NCI-H146 treated with DMSO at 0.1 percent for 48 hours (cell line): ENCODE data around the gene SPTLC2.
"Not testable (repeated sequence)": the region's sequence is repeated elsewhere in the genome, so short reads cannot be mapped to it uniquely, and the experiment has no call there.

Source experiments
- DNase-seq: peaks from one replicate; lab custom pipeline; 2025; ENCODE audit not compliant: unreplicated experiment; lab: John Stamatoyannopoulos, UW

Gene SPTLC2

DNA sequence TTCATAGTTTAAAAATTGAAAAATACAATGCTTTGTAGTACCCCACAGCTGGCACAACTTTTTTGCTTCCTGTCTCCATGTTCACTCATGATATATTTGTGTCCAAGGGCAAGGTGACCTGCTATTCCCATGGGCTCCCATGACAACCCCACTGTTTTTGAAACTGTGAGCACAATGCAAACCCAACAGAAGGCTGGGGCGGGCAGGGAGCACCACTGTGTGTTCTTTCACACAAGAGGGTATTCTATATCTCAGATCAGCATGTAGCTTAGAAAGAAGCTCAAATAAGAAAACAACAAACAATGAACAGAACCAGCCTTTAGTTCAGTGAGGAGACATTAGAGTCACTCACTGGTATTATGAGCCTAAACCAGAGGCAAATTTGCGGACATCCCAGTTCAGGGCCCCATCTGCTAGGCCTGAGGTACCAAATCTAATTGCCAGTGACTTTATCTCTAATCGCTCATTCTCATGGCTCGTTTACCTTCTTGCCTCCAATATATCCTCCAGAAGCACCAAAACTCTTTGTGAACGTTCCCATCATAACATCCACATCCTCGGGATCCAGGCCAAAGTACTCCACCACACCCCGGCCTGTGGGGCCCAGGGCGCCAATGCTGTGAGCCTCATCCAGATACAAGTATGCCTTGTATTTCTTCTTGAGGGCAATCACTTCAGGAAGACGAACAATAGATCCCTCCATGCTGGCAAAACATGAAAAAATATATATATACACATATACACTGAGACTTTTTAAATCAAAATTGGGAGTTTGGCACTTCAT, 61.4 kb downstream of the SPTLC2 start:
- no peak for DNase-seq

DNA sequence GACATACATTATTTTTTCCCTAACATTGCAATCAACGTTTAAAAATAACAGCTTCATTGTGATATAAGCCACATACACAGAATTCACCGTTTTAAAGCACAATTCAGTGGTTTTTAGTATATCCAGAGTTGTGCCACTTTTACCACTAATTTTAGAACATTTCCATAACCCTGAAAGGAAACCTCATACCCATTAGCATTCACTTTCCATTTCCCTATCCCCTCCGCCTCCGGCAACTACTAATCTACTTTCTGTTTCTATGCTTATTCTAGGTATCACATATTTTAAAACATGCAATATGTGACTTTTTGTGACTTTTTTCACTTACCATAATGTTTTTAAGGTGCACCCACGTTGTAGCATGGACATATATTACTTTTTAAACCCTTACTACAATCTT, 62.2 kb downstream of the SPTLC2 start:
- no peak for DNase-seq

DNA sequence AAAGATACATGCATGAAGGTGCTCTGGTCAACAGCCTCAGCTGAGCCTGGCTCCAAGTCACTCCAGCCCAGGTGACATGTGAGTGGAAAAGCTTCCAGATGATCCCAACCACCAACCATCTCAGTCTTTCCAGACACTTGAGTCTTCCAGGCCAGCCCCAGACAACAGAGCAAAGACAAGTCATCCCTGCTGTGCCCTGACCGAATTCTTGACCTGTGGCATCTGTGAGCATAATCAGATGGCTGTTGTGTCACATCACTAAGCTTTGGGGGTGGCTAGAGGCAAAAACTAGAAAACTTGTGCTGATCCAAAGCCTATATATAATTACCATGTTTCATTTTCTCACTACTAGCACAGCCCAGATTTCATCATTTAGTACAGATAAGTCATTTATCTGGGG, 67.0 kb downstream of the SPTLC2 start:
- DNase-seq, result no peak

DNA sequence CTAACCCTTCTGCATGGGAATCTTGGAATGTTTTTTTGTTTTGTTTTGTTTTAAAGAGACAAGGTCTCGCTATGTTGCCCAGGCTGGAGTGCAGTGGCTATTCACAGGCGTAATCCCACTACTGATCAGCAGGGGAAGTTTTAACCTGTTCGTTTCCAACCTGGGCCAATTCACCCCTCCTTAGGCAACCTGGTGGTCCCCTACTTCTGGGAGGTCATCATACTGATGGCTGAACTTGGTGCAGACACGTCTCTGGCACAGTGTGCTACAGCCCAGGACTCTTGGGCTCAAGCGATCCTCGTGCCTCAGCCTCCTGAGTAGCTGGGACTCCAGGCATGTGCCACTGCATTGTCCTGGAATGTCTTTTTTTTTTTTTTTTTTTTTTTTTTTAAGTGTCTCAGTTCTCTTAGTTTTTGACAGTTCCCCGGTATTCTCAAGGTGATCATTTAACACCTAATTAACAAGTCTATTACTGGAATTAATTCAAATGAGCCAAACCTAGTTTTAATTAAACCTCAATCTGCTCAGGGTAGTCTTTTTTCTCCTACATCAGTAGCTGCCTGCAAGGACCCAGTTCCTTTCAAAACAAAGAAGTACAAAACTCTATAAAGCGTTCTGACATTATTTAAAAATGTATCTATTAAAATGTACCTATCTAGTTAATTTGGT, 68.8 kb downstream of the SPTLC2 start:
- DNase-seq, result no peak

DNA sequence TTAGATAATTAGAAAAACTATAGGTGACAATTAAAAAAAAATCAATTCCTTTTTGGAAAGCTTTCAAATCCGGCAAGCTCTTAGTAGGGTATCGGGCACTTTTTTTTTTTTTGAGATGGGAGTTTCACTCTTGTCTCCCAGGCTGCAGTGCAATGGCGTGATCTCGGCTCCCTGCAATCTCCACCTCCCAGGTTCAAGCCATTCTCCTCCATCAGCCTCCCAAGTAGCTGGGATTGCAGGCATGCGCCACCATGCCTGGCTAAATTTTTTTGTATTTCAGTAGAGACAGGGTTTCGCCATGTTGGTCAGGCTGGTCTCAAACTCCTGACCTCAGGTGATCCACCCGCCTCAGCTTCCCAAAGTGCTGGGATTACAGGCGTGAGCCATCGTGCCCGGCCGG, 71.3 kb downstream of the SPTLC2 start:
- DNase-seq, result not testable (repeated sequence)

DNA sequence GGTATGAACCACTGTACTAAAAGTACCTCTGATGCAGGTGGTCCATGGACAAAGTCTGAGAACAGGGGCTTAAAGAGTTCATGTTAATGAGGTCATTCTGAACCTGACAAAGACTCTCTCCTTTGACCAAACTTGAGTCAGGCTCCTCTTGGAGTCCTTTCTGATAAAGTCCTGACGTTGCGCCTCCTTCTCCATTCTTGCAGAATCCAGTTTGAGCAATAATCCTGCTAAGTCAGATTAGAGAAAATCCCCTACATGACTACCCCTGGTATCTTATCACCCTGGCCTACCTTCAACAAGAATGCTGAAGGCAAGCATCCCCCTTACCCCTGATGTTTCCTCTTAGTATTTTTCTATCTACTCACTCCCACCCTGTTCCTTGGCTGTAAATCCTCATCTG, 71.9 kb downstream of the SPTLC2 start:
- no peak for DNase-seq

DNA sequence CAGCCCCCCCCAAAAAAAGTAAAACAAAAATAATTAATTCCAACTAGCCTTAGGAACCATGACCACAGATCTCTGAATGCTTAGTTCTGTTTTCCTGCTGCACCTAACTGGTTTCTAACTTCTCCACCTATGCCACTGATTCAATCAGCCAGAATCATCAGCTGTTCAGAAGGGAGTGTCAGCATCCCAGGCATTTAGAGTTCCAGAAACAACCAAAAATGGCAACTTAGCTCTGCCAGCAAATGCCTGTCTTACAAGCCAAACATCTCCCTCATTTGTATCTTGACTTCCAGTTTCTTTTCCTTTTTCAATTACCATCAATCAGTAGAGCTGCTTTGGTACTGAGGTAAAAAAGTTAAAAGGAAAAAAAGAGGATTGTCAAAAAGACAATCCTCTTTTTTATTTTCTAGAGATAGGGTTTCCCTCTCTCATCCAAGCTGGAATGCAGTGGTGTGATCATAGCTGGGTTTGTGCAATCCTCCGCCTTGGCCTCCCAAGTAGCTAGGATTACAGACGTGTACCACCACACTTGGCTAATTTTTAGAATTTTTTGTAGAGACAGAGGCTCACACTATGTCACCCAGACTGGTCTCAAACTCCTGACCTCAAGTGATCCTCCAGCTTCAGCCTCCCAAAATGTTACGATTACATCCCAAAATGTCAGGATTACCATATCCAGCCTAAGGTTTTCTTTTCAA, 72.7 kb downstream of the SPTLC2 start:
- DNase-seq, result no peak

DNA sequence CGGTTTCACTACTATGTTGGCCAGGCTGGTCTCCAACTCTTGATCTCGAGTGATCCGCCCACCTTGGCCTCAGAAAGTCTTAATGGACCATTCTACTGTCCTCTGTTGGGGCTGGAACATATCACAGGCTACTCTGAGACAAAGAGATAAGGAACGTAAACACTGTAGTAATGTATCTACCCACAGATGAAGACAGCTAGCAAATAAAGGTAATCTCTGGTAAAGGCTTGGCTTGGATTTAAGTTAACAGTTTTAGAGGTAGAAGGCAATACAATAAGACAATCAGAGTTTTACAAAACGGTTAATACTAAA, 73.2 kb downstream of the SPTLC2 start:
- DNase-seq, result no peak

DNA sequence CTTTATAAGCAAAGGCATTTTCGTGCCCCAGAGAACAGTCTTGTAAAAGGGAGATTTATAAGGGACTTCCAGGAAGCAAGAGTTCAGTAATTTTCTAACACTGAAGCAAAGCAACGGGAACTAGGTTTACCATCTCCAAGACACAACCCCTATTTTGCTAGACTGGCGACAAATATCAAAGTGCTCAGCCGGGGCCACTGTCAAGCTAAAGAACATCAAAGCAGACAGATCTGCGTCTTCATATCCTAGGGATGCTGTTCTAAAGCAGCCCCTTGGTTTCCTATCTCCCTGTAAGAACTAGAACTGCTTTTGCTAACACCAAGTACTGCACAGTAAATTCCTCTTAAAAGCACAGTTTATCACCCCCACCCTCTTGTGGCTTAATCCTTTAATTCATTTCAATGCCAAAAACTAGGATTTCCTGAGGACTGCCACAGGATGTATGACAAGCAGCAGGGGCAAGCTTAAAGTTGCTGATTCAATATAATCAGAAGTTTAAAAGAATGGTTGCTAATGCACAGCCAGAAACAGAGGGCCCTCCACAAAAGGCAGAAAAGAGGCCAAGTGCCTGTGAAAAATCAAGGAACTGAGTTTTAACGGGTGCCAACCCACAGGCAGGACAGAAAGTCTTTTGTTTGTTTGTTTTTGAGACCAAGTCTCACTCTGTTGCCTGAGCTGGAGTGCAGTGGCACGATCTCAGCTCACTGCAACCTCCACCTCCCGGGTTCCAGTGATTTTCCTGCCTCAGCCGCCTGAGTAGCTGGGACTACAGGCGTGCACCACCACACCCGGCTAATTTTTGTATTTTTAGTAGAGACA, 73.8 kb downstream of the SPTLC2 start:
- no peak for DNase-seq

DNA sequence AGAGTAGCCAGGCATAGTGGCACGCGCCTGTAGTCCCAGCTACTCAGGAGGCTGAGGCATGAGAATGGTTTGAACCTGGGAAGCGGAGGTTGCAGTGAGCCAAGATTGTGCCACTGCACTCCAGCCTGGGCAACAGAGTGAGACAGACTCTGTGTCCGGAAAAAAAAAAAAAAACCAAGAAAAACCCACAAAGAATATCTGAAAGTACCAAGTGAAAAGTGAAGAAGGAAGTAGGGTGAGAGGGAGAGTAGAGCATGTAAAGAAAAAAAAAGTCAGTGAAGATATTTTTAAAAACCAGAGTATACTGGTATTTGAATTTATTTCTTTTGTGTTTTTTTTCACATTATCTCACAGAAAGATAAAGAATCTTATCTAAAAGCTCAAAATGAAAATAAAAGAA, 74.5 kb downstream of the SPTLC2 start:
- DNase-seq, result no peak

DNA sequence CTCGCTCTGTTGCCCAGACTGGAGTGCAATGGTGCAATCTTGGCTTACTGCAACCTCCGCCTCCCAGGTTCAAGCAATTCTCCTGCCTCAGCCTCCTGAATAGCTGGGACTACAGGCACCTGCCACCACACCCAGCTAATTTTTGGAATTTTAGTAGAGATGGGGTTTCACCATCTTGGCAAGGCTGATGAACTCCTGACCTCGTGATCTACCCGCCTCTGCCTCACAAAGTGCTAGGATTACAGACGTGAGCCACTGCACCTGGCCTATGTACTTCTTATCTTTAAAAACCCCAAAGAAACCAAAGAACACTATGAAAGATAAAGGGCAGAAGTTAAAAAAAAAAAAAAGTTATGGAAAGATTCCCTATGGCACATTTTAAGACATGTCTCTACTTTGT, 79.5 kb downstream of the SPTLC2 start:
- not testable (repeated sequence) for DNase-seq

DNA sequence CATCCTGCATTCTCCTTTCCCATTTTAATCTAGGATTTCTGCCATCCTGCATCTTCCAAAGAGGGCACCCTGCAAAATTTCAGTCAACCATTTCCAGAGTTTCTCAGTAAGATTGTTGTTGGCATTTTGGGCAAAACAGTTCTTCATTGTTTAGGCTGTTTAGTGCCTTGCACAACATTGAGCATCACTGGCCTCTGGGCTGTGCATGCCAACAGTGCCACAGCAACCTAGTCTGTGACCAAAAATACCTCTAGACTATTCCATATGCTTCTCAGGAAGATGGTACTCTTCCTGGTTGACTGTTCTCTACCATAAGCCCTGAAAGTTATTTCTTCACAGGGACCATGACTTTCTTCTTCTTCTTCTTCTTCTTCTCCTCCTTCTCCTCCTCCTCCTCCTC, 85.4 kb downstream of the SPTLC2 start:
- no peak for DNase-seq

DNA sequence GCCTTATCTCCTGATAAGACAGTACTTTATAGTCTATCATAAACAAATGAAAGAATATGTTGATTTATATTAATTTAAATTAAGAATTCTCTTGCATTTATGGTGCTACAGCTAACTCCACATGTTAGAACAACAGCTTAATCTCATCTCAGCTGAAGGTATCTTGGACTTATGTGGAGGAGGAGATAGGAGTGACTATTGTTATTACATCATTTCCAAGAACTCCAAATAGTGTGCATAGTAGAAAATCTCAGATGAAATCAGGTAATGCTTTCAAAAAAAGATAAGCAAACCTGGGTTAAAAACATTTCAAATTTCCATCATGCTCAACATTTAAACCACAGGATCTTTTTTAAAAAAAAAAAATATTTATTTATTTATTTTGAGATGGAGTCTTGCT, 86.5 kb downstream of the SPTLC2 start:
- no peak for DNase-seq

DNA sequence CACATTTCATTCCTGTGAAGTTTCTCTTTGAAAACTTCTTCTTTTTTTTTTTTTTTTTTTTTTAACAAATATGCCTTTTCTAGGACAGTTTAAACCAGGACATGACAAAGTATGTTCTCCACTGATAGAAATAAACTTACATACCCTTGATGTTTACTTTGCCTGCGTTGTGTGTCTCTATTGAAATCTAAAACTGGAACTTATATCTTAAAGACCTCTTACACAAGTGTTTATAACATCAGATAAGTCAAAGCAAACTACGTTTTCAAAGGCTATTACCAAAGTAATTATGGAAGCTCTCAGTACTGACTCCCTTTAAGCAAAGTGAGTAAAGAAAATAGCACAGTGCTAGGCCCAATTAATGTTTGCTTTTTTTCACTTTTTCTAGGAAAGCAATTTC, 87.2 kb downstream of the SPTLC2 start:
- DNase-seq, result no peak

DNA sequence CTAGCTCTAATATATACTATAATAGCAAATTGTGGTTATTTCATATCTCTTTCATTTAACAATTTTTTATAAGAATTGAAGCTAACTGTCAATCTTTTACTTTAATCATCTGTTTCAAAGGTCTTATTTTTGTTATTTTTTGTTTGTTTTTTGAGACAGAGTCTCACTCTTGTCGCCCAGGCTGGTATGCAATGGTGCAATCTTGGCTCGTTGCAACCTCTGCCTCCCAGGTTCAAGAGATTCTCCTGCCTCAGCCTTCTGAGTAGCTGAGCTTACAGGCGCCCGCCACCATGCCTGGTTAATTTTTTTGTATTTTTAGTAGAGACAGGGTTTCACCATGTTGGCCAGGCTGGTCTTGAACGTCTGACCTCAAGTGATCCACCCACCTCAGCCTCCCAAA, 87.7 kb downstream of the SPTLC2 start:
- DNase-seq, result not testable (repeated sequence)

DNA sequence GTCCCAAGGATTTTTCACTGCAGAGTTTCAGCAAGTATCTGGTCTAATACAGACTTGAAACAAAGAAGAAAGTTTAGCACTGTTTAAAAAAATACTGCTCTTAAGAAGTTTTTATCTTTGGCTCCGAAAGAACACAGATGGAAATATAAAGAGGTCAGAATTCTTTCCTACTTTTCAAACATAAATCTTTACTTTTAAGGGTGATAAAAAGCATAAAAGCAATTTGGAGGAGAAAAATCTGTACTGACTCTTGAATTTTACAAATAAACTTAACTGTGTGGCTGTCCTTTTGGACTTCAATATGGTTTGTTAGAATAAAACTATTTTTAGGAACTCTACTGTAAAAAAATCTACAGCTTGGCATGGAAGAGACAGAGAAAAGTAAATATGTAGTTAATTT, 90.2 kb downstream of the SPTLC2 start:
- no peak for DNase-seq

DNA sequence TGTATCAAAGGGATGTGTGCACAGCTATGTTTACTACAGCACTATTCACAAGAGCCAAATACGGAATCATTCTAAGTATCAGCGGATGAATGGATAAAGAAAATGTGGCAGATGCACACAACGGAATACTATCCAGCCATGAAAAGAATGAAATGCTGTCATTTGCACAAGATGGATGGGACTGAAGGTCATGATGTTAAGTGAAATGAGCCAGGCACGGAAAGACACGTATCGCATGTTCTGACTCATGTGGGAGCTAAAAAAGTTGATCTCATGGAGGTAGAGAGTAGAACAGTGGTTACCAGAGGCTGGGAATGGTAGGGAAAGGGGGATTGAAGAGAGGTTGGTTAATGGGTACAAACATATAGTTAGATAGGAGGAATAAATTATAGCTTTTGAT, 91.9 kb downstream of the SPTLC2 start:
- no peak for DNase-seq

DNA sequence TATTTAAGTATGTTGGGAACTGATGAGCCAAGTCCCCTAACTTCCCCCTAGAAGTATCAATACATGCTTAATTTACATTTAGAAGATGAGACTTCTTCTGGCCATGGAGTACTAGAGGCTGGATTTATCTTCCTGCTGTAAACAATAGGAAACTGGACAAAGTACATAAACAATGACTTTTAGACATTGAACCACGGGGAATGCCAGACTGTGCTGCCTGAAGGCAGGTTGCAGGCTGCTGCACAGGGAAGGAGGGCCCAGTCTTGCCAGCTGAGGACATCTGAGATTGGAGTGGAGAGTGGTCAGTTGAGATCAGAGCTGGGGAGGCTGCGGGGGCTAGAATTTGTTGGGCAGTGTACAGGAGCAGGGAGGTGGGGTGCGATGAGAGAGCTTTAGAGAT, 93.3 kb downstream of the SPTLC2 start:
- no peak for DNase-seq

DNA sequence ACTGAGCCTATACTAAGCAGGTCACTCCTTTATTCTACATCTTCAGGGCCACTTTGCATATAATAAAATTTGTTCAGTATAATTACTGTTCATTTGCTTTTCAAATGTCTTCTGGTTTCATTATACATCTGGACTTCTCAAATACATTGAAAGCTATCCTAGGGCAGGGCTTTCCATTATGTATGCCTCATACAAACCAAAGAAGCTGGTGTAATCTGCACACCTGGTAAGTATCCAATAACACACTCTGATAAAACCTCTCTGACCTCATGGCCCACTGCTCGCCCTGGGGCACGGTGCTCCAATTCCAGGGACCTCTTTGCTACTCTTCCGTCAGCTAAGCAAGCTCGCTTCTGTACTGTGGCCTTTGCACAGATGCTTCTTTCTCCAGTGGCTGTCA, 95.9 kb downstream of the SPTLC2 start:
- peak; percentile 5 for DNase-seq

DNA sequence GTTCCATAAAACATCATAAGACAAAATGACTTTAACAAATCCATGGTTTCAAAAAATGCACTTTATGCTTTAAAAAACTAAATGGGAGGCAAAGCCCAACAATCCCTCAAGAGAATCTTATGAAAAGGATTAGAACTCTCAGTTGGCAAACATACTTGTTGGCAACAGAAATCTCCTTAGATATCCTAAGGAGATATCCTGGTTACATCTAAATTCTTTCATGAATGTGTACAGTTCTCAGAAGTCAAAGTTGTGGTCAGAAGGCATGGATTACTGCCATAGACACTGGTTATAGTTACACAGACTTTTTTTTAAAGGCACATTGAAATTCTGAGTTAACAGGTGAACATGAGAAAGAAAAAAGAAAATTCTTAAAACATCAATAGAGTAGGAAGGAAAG, 100.3 kb downstream of the SPTLC2 start:
- no peak for DNase-seq

DNA sequence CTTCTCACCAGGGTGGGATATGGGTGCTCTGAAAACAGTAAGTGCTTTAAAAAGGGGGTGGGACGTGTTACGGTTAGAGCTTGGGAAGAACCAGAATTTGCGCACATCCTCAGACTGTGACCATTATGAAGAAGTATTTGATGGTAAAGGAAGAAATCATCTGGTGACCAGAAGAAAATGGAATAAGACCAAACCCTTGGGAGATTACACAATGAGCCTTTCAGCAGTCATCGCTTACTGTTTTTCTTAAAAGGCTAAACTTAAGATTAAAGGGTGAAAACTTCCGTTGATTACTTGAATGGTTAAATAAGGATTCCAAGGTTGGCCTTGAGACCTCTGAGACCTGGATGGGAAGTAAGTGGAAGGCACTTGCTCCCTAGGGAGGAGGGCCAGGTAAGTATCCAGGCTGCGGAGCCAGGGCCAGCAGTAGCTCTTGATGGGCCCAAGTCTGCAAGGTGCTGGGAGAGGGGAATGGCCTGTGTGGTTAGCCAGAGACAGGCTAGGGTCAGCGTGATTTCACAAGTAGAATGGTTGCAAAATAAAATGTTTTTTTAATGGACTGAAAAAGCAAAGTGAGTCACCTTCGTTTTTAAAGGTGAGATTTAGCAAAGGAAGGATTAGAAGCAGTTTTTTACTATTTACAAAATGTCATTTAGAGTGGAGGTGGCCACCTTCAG, 104.8 kb downstream of the SPTLC2 start:
- DNase-seq, result no peak
